Neutrophil (primary cell): Measurements from ENCODE around the gene ARPC1B.
"Not testable (repeated sequence)": the region's sequence is repeated elsewhere in the genome, so short reads cannot be mapped to it uniquely, and the experiment has no call there.

ENCODE experiments used
- H3K27ac ChIP-seq: fragments of 200-600 bp; sonication (generic); 2 replicates; pipeline ENCODE4 v1.5.1; 2016; ENCODE audit warnings: mild to moderate bottlenecking, moderate library complexity
- H3K27me3 ChIP-seq: fragments of 200-600 bp; sonication (generic); 2 replicates; pipeline ENCODE4 v1.6.0; 2016; ENCODE audit warnings: mild to moderate bottlenecking
- H3K36me3 ChIP-seq: fragments of 200-600 bp; sonication (generic); 2 replicates; pipeline ENCODE4 v1.5.1; 2017
- H3K4me1 ChIP-seq, 2 experiments: fragments of 200-600 bp in 1 of 2; sonication (generic) in 1 of 2; 1 replicate in 1 of 2; 2 replicates in 1 of 2; pipeline versions ENCODE4 v1.5.1 to v1.6.1; 2013 to 2016; ENCODE audit warnings: low read depth in 1 of 2, low read length in 1 of 2, mild to moderate bottlenecking in 1 of 2, moderate library complexity in 1 of 2; ENCODE audit not compliant: control insufficient read depth in 1 of 2, insufficient read depth in 1 of 2
- H3K4me3 ChIP-seq, 2 experiments: fragments of 200-600 bp in 1 of 2; sonication (generic) in 1 of 2; 1 replicate in 1 of 2; 2 replicates in 1 of 2; pipeline ENCODE4 v1.5.1; 2013 to 2016; ENCODE audit warnings: low read depth in 1 of 2, low read length in 1 of 2, mild to moderate bottlenecking in 1 of 2, moderate library complexity in 1 of 2
- H3K9me3 ChIP-seq: fragments of 200-600 bp; sonication (generic); 2 replicates; pipeline ENCODE4 v1.5.1; 2016
- CTCF ChIP-seq: fragments of 200-600 bp; sonication (generic); IDR thresholded peaks from 2 replicates; pipeline ENCODE4 v1.5.1; 2016; ENCODE audit warnings: antibody characterized with exemption

Gene ARPC1B

GRCh38 chr7:99410635-99411034, 36.1 kb downstream of the ARPC1B start:
- H3K27ac ChIP-seq, result no peak overlapping the region
- peaks cover 35 to 38% of the 10 kb centered on the region in 2 experiments for H3K4me1 ChIP-seq
- no peak overlapping the region for H3K4me3 ChIP-seq
- H3K36me3 ChIP-seq, result peaks cover 56% of the 10 kb centered on the region
- H3K27me3 ChIP-seq, result no peaks in the 10 kb centered on the region
- H3K9me3 ChIP-seq, result no peaks in the 10 kb centered on the region
- TF ChIP-seq CTCF, result no peak

GRCh38 chr7:99415513-99416127, 41.1 kb downstream of the ARPC1B start:
- H3K4me3 ChIP-seq, H3K27ac ChIP-seq, H3K4me1 ChIP-seq, H3K9me3 ChIP-seq, H3K27me3 ChIP-seq: not testable (repeated sequence)
- H3K36me3 ChIP-seq, result peaks cover 98% of the 10 kb centered on the region
- peak; percentile 42 for TF ChIP-seq CTCF

GRCh38 chr7:99418260-99418659, 43.7 kb downstream of the ARPC1B start:
- Histone ChIP-seq H3K27me3 (no peaks in the 10 kb centered on the region), H3K36me3 (peaks cover 78% of the 10 kb centered on the region), H3K27ac (no peak overlapping the region), H3K4me1 (no peaks in the 10 kb centered on the region), H3K4me3 (no peak overlapping the region), H3K9me3 (no peaks in the 10 kb centered on the region)
- no peak for TF ChIP-seq CTCF

GRCh38 chr7:99419323-99420021, 44.9 kb downstream of the ARPC1B start:
- Histone ChIP-seq H3K36me3 (peaks cover 75% of the 10 kb centered on the region), H3K27me3 (no peaks in the 10 kb centered on the region), H3K4me3 (no peak overlapping the region), H3K4me1 (no peaks in the 10 kb centered on the region), H3K27ac (no peak overlapping the region), H3K9me3 (no peaks in the 10 kb centered on the region)
- TF ChIP-seq CTCF, result no peak

GRCh38 chr7:99420213-99420612, 45.7 kb downstream of the ARPC1B start:
- Histone ChIP-seq H3K9me3 (no peaks in the 10 kb centered on the region), H3K36me3 (peaks cover 73% of the 10 kb centered on the region), H3K4me1 (no peaks in the 10 kb centered on the region), H3K27ac (no peak overlapping the region), H3K4me3 (no peak overlapping the region), H3K27me3 (no peaks in the 10 kb centered on the region)
- no peak for TF ChIP-seq CTCF
